Femur (tissue), 1 donor: ENCODE measurements around the gene SEMA3B.
"Not testable (repeated sequence)": the region's sequence is repeated elsewhere in the genome, so short reads cannot be mapped to it uniquely, and the experiment has no call there.

Source experiments
- DNase-seq: peaks from one replicate; pipeline ENCODE4 v3.0.0-alpha.2; 2017

SEMA3B gene

DNA sequence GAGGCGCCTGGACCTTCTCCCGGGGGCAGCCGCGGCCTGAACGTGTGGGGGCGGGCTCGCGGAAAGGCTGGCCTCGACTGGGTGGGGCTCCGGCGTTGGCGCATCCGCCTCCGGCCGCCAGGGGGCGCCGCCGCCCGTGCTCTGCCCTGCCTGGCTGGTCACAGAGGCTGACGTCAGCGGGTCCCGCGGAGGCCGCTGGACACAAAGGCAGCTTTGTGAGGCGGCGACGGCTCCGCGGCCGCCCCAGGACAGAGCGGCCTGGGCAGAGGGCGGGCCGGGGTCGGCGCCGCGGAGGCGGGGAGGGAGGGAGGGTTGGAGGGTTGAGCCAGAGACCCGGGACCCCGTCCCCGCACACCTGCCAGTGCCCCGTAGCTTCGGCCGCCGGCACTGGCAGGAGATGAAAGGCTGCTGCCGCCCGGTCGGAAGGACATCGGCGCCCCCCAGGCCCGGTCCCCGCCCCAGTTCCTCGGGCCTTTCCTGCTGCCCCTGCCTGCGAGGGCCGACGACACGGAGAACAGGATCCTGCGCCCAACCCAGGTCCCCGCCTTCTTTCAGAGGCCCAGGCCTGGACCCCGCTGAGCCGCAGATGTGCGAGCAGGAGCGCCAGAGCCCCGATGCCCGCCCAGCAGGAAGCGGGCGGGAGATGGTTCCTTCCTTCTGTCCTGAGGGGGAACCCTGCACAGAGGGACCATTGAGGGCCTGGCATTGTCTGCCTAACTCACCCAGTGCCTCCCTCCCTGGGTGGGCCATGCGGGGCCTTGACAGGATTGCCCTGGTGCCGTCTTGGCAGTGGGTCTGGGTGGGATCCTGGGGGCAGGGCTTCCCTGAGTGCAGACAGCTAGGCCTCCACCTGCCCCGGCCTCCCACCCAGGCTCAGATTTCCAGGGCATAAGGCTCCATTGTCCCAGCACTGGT, 8.7 kb upstream of the SEMA3B start:
- peak; percentile 97 for DNase-seq

DNA sequence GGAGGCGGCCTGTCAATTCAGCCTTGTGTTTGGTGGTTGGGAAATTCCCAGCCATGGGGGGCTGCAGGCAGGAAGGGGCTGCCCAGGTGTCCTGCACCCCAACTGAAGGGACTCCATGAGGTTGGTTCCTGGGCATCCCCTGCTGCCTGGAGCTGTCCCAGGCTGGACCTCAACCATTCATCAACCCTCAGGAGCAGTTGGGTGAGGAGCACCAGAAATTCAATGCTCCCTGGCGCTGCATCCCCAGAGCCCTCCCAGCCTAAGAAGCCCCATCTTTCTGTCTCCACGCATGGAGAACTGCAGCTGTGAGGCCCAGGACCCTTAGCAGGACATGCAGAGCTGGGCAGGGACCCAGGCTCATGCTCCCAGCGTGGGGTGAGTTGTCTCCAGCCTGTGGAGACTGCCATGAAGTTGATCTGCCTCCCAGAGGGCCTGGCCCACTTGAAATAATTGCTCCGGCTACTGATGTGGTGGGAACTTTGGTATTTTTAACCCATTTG, 8.0 kb upstream of the SEMA3B start:
- DNase-seq, result peak; percentile 54

- DNase-seq, result no peak
Observed at GRCh38 chr3:50261505-50261904, 7.4 kb upstream of the SEMA3B start.

GRCh38 chr3:50262200-50262599, 6.7 kb upstream of the SEMA3B start:
- DNase-seq, result not testable (repeated sequence)

GRCh38 chr3:50262778-50263177, 6.2 kb upstream of the SEMA3B start:
- DNase-seq, result no peak

DNA sequence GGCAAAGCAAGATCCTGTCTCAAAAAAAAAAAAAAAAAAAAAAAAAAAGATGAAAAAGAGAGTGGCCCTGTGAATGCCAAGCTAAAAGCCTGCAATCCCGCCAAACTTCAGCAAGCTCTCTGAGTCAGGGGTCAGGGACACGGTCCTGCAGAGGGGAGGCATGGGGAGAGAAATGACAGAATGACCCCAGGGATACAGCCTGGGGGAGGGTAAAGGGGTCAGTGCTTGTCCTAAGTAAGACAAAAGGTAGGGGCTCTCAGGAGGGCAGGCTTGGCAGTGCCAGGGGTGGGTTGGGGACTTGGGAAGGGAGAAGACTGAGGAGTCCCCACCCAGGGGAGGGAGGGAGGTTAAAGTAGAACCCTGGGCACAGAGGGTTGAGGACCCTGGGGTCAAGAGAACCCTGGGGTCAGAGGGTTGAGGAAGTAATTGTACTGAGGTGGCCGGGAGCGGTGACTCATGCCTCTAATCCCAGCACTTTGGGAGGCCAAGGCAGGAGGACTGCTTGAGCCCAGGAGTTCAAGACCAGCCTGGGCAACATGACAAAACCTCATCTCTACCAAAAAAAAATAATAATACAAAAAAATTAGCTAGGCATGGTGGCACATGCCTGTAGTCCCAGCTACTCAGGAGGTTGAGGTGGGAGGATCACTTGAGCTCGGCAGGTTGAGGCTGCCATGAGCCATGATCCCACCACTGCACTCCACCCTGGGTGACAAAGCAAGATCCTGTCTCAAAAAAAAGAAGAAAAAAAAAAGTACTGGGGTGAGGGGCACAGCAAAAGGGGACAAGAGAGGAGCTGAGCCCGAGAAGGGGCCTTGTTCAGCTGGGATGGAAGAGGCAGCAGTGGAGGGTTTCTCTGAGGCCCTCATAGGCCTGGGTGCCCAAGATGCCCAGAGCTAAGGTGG, 5.2 kb upstream of the SEMA3B start:
- DNase-seq, result no peak

DNA sequence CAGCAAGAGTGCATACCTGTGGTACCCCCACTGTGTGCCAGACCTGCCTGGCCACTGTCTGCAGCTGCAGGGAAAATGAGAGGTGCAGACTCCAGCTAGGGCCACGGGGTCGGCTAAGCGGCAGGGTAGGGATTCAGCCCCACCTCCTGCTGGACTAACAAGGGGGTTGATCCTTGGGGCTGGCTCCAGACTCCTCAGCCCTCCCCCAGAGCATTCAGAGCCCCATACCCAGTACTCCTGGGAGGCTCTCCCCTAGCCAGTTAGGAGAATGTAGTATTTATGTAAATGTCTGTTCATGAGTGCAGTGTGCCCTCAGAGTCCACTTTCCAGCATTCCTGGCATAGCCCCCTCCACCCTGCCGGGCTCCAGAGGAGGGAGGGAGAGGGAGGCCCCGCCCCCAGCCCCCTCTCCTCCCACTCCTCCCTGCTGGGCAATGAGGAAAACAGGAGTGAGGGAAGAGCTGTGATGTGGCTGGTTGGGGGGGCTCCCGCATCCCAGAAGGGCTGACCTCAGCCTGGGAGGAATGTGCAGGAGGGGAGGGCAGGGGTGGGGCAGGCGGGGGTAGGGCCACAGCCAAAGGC, 4.5 kb upstream of the SEMA3B start:
- peak; percentile 96 for DNase-seq

GRCh38 chr3:50264964-50265485, 3.9 kb upstream of the SEMA3B start:
- DNase-seq, result no peak

DNA sequence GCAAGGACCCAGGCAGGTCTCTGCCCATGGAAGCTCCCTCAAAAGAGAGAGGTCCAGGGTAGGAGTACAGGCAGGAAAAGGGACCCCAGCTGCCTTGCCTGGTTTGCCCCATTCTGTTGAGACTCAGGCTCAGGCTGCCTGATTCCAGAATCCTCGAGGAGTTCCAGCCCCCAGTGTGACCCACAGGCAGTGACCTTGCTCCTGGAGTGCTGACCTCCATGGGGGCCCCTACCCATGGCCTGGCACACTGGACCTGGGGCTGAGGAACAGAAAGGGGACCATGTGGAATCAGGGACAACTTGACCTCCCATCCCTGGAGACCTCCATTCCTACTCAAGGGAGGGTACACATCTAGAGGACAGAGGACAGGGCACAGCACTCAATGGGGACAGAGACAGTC, 3.4 kb upstream of the SEMA3B start:
- no peak for DNase-seq

- DNase-seq, result no peak
Observed at GRCh38 chr3:50266017-50266416, 2.9 kb upstream of the SEMA3B start.

GRCh38 chr3:50266836-50267235, 2.1 kb upstream of the SEMA3B start:
- DNase-seq, result no peak

GRCh38 chr3:50267280-50267913, 1.6 kb upstream of the SEMA3B start:
- peak; percentile 85 for DNase-seq

DNA sequence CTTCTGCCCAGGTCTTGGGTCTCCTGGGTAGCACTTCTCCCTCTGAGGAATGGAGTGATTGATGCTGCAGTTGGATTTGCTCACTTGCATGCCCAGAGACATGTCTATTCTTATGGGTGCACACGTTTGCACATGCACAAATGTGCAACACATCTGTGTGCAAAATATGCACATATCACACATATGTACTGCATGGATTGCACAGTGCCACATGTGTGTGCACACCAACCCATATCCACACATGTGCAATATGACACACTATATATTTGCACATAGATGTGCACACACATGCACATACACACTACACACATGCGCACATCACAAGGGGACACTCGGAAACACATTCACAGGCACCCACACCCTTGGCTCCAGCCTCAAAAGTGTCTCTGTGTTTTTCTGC, 671 bp upstream of the SEMA3B start:
- DNase-seq, result no peak

DNA sequence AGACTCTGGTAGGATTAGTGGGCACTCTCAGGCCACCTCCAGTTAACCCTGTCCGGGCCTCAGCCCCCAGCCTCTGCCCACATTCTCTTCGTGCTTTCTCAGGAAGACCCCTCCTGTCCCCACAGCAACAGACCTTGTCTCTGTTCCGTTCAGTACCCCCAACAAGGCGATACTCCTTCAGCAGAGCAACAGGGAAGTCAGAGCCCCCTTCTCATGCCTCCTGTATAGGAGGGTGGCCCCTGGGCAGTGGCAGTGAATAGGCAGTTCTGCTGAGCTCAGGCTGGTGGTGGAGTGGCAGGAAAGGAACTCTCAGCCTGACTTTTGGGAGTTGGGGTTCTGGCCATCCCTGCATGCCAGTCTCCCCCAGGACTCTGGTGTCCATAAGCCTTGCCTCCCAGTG, 513 bp downstream of the SEMA3B start:
- no peak for DNase-seq

GRCh38 chr3:50269977-50270413, 1.0 kb downstream of the SEMA3B start:
- no peak for DNase-seq

GRCh38 chr3:50270422-50271224, 1.7 kb downstream of the SEMA3B start:
- DNase-seq, result no peak

DNA sequence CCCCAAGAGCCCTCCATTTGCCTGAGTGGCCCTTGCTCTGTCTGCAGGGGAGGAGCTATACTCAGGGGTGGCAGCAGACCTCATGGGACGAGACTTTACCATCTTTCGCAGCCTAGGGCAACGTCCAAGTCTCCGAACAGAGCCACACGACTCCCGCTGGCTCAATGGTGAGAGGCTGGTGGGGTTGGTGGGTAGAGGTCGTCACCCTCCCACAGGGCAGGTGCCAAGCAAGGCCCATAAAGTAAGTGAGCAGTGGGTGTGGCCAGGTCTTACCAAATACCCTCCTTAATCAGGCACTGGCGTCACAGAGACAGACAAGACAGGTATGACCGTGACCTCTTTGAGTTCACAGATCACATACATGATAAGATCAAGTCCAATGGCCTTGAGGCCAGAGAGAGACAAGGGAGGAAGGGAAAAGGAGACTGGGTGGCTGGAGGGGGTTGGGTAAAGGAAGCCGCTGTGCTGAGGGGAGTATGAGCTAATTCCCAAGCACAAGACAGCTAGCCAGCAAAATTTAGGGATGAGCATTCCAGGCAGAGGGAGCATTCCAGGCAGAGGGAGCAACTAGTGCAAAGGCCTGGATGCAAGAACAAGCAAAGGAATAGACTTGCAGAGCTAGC, 2.5 kb downstream of the SEMA3B start:
- no peak for DNase-seq

DNA sequence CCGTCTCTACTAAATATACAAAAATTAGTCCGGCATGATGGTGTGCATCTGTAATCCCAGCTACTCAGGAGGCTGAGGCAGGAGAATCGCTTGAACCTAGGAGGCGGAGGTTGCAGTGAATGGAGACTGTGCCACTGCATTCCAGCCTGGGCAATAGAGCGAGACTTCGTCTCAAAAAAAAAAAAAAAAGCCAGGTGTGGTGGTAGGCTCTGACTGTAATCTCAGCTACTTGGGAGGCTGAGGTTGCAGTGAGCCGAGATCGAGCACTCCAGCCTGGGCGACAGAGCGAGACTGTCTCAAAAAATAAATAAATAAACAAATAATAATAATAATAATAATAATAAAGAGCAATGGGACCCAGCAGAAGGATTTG, 3.6 kb downstream of the SEMA3B start:
- DNase-seq, result not testable (repeated sequence)

DNA sequence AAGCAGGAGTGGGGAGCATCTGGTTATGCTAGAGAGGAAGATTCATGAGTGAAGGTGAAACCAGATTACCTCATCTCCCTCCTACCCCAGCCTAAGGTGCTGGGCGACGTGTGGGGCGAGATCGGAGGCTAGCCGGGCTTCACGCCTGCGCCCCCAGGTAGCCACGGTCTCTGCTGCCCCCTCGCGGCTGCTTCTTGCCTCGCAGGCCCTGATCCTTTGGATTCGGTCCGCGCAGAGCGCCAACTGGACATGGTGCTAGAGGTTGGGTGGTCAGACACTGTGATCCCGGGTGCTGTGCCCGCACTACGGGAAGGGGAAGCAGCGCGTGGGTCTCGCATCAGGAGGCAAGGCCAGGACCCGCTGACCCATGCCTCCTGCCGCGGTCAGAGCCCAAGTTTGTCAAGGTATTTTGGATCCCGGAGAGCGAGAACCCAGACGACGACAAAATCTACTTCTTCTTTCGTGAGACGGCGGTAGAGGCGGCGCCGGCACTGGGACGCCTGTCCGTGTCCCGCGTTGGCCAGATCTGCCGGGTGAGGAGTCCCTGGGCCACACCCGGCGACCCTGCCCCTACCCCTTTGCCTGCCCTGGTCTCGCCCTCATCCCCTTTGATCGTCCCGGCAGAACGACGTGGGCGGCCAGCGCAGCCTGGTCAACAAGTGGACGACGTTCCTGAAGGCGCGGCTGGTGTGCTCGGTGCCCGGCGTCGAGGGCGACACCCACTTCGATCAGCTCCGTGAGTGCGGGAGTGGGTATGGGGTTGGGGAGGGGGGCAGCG, 4.2 kb downstream of the SEMA3B start:
- DNase-seq, result peak; percentile 91

DNA sequence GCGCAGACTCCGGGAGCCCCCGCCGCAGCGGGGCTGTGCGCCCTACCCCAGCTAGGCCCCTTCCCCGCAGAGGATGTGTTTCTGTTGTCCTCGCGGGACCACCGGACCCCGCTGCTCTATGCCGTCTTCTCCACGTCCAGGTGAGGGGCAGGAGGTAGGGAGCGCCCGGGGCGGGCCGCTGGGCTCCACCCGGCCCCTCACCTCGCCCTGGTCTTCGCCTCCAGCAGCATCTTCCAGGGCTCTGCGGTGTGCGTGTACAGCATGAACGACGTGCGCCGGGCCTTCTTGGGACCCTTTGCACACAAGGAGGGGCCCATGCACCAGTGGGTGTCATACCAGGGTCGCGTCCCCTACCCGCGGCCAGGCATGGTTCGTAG, 4.7 kb downstream of the SEMA3B start:
- DNase-seq, result no peak
